ENCODE measurements around the gene LCA5. TPM values are rescaled to one million over a fixed set of nuclear protein-coding genes. Genes with fewer than 3 reads are reported as not detected.
"Not testable (repeated sequence)": the region's sequence is repeated elsewhere in the genome, so short reads cannot be mapped to it uniquely, and the experiment has no call there.

The LCA5 gene
- total RNA-seq, 2 donors from 2014 or later: 2.2 to 3.0 TPM

GRCh38 chr6:79470728-79471127 is 66.5 kb downstream of the LCA5 start:
- DNase-seq (no peak), ATAC-seq (no peak)

GRCh38 chr6:79469376-79470246 is 67.6 kb downstream of the LCA5 start:
- intact Hi-C loops (cut with DNase I): no loop called here
- DNase-seq (no peak), ATAC-seq (no peak)

More at GRCh38 chr6:79470728-79471127, 66.5 kb downstream of the LCA5 start:
- intact Hi-C loops (cut with DNase I): no loop called here

GRCh38 chr6:79468587-79468986 is 68.6 kb downstream of the LCA5 start:
- no peak for DNase-seq
- no peak for ATAC-seq
- intact Hi-C loops (cut with DNase I): no loop called here

- DNase-seq: no peak
- ATAC-seq: no peak
- intact Hi-C loops (cut with DNase I): no loop called here
Observed at GRCh38 chr6:79468116-79468515, 69.1 kb downstream of the LCA5 start.

GRCh38 chr6:79467716-79468115 is 69.5 kb downstream of the LCA5 start:
- intact Hi-C loops (cut with DNase I): no loop called here
- DNase-seq (no peak), ATAC-seq (no peak)

- DNase-seq: no peak
- ATAC-seq: no peak
- intact Hi-C loops (cut with DNase I): no loop called here
Observed at GRCh38 chr6:79466207-79466834, 70.9 kb downstream of the LCA5 start.

GRCh38 chr6:79465381-79465780 is 71.8 kb downstream of the LCA5 start:
- intact Hi-C loops (cut with DNase I): no loop called here
- no peak for ATAC-seq

GRCh38 chr6:79463621-79464050 is 73.6 kb downstream of the LCA5 start:
- DNase-seq: no peak
- ATAC-seq: no peak

More at GRCh38 chr6:79465381-79465780, 71.8 kb downstream of the LCA5 start:
- no peak for DNase-seq

GRCh38 chr6:79461205-79461604 is 76.0 kb downstream of the LCA5 start:
- intact Hi-C loops (cut with DNase I): no loop called here
- peak in 1 of 2 donors; percentile 27 for ATAC-seq
- DNase-seq: no peak

More at GRCh38 chr6:79463621-79464050, 73.6 kb downstream of the LCA5 start:
- intact Hi-C loops (cut with DNase I): no loop called here

- ATAC-seq: no peak
- intact Hi-C loops (cut with DNase I): no loop called here
- DNase-seq: no peak
Observed at GRCh38 chr6:79455446-79455845, 81.8 kb downstream of the LCA5 start.

- DNase-seq (no peak), ATAC-seq (peak; percentile 49 to 65)
- intact Hi-C loops (cut with DNase I): no loop called here
Observed at GRCh38 chr6:79453558-79454042, 83.6 kb downstream of the LCA5 start.

GRCh38 chr6:79450984-79451383 is 86.2 kb downstream of the LCA5 start:
- intact Hi-C loops (cut with DNase I): no loop called here
- ATAC-seq (no peak), DNase-seq (no peak)

- no peak for DNase-seq
- intact Hi-C loops (cut with DNase I): no loop called here
- no peak for ATAC-seq
Observed at GRCh38 chr6:79446006-79446405, 91.2 kb downstream of the LCA5 start.

GRCh38 chr6:79443876-79444275 is 93.4 kb downstream of the LCA5 start:
- DNase-seq; ATAC-seq; intact Hi-C loops (cut with DNase I): not testable (repeated sequence)

GRCh38 chr6:79441192-79441591 is 96.0 kb downstream of the LCA5 start:
- no peak for ATAC-seq
- no peak for DNase-seq
- intact Hi-C loops (cut with DNase I): no loop called here

- DNase-seq: no peak
- intact Hi-C loops (cut with DNase I): no loop called here
- ATAC-seq: no peak
Observed at GRCh38 chr6:79440598-79440997, 96.6 kb downstream of the LCA5 start.

GRCh38 chr6:79438030-79438429 is 99.2 kb downstream of the LCA5 start:
- peak in 1 of 2 donors; percentile 88 for ATAC-seq
- peak; percentile 23 for DNase-seq
- intact Hi-C loops (cut with DNase I): no loop called here

GRCh38 chr6:79436241-79436640 is 101.0 kb downstream of the LCA5 start:
- peak in 1 of 2 donors; percentile 74 for ATAC-seq
- DNase-seq: no peak
- intact Hi-C loops (cut with DNase I): no loop called here

GRCh38 chr6:79435746-79436145 is 101.5 kb downstream of the LCA5 start:
- DNase-seq (no peak), ATAC-seq (no peak)
- intact Hi-C loops (cut with DNase I): no loop called here
